WTC11 (cell line): ENCODE measurements around the gene MYBPC1. TPM values are rescaled to one million over a fixed set of nuclear protein-coding genes. Genes with fewer than 3 reads are reported as not detected.
A peak's percentile ranks its signal among the peaks of the same experiment; 100 is the strongest.

Source experiments
- ATAC-seq: fragments of 200-7000 bp; cut with Tn5 transposase; 2 replicates; pipeline ENCODE4 v1.10.0; 2021; ENCODE audit warnings: mild to moderate bottlenecking, moderate library complexity
- CTCF ChIA-PET: fragments of 300-600 bp; sonication (Branson Sonifier 250); formaldehyde crosslinking; loops from one replicate; lab custom pipeline; 2021; ENCODE audit warnings: antibody characterized with exemption; lab: Charles Lee
- POLR2A ChIA-PET: fragments of 350-600 bp; sonication (Branson Sonifier 250); formaldehyde crosslinking; loops from one replicate; lab custom pipeline; 2021; ENCODE audit warnings: antibody characterized with exemption; lab: Charles Lee
- DNase-seq: peaks from one replicate; pipeline ENCODE4 v3.0.0; 2021; ENCODE audit warnings: low spot score
- H3K27ac Mint-ChIP-seq: 2 replicates; pipeline ENCODE4 v1.8.0; 2021; ENCODE audit warnings: mixed read lengths
- H3K27me3 Mint-ChIP-seq: 2 replicates; pipeline ENCODE4 v1.8.0; 2021; ENCODE audit warnings: low read depth, mild to moderate bottlenecking, moderate library complexity, mixed read lengths
- H3K36me3 Mint-ChIP-seq: 2 replicates; pipeline ENCODE4 v1.8.0; 2021; ENCODE audit warnings: mixed read lengths
- H3K4me1 Mint-ChIP-seq: 2 replicates; pipeline ENCODE4 v1.8.0; 2022; ENCODE audit warnings: mixed read lengths
- H3K4me3 Mint-ChIP-seq: 2 replicates; pipeline ENCODE4 v1.8.0; 2021; ENCODE audit warnings: mild to moderate bottlenecking, moderate library complexity, mixed read lengths
- H3K9me3 Mint-ChIP-seq: 2 replicates; pipeline ENCODE4 v1.8.0; 2021; ENCODE audit warnings: mixed read lengths
- CREM ChIP-seq: sonication (generic); formaldehyde crosslinking; IDR thresholded peaks from 2 replicates; pipeline ENCODE4 v1.8.1; 2022; ENCODE audit warnings: mild to moderate bottlenecking, missing genetic modification reagents, moderate library complexity
- E2F4 ChIP-seq: sonication (generic); formaldehyde crosslinking; IDR thresholded peaks from 2 replicates; pipeline ENCODE4 v1.8.1; 2022; ENCODE audit warnings: low read depth, mild to moderate bottlenecking, moderate library complexity, missing genetic modification reagents, borderline replicate concordance
- EMX1 ChIP-seq: fragments of 250-450 bp; sonication (Bioruptor Pico); IDR thresholded peaks from 2 replicates; pipeline ENCODE4 v1.8.0; 2021; ENCODE audit warnings: mild to moderate bottlenecking
- FOXJ3 ChIP-seq: sonication (generic); formaldehyde crosslinking; IDR thresholded peaks from 2 replicates; pipeline ENCODE4 v1.9.0; 2021; ENCODE audit warnings: missing genetic modification reagents, mild to moderate bottlenecking, borderline replicate concordance
- IRF1 ChIP-seq: sonication (generic); formaldehyde crosslinking; IDR thresholded peaks from 2 replicates; pipeline ENCODE4 v1.8.0; 2023; ENCODE audit warnings: missing genetic modification reagents
- JAZF1 ChIP-seq: fragments of 250-450 bp; sonication (Bioruptor Pico); IDR thresholded peaks from 2 replicates; pipeline ENCODE4 v1.9.0; 2021; ENCODE audit warnings: moderate library complexity, mild to moderate bottlenecking, inconsistent platforms
- KAT7 ChIP-seq: sonication (generic); formaldehyde crosslinking; IDR thresholded peaks from 2 replicates; pipeline ENCODE4 v1.8.1; 2023; ENCODE audit warnings: missing genetic modification reagents, mild to moderate bottlenecking, borderline replicate concordance
- NFYB ChIP-seq: sonication (generic); formaldehyde crosslinking; conservative IDR thresholded peaks from 2 replicates; pipeline ENCODE4 v1.8.0; 2022; ENCODE audit warnings: low read depth, missing genetic modification reagents
- NR1H2 ChIP-seq: sonication (generic); formaldehyde crosslinking; IDR thresholded peaks from 2 replicates; pipeline ENCODE4 v1.9.0; 2021; ENCODE audit warnings: mild to moderate bottlenecking, moderate library complexity, missing genetic modification reagents
- PRRX2 ChIP-seq: fragments of 250-450 bp; sonication (Bioruptor Pico); IDR thresholded peaks from 2 replicates; pipeline ENCODE4 v1.8.0; 2021; ENCODE audit warnings: mild to moderate bottlenecking
- SMAD4 ChIP-seq: sonication (generic); formaldehyde crosslinking; IDR thresholded peaks from 2 replicates; pipeline ENCODE4 v1.8.0; 2022; ENCODE audit warnings: mild to moderate bottlenecking, missing genetic modification reagents
- SOX15 ChIP-seq: fragments of 250-450 bp; sonication (Bioruptor Pico); IDR thresholded peaks from 2 replicates; pipeline ENCODE4 v1.9.0; 2021; ENCODE audit warnings: mild to moderate bottlenecking
- TEAD4 ChIP-seq: sonication (generic); formaldehyde crosslinking; IDR thresholded peaks from 2 replicates; pipeline ENCODE4 v1.8.0; 2022; ENCODE audit warnings: mild to moderate bottlenecking, missing genetic modification reagents
- ZBTB21 ChIP-seq: sonication (generic); formaldehyde crosslinking; IDR thresholded peaks from 2 replicates; pipeline ENCODE4 v1.8.1; 2023; ENCODE audit warnings: mild to moderate bottlenecking, missing genetic modification reagents, borderline replicate concordance
- ZNF232 ChIP-seq: sonication (generic); formaldehyde crosslinking; IDR thresholded peaks from 2 replicates; pipeline ENCODE4 v1.8.0; 2022; ENCODE audit warnings: mild to moderate bottlenecking, missing genetic modification reagents
- ZNF423 ChIP-seq: fragments of 250-450 bp; sonication (Bioruptor Pico); IDR thresholded peaks from 2 replicates; pipeline ENCODE4 v2.1.2; 2022; ENCODE audit warnings: mild to moderate bottlenecking, moderate library complexity
- ZNF671 ChIP-seq: fragments of 250-450 bp; sonication (Bioruptor Pico); IDR thresholded peaks from 2 replicates; pipeline ENCODE4 v1.8.0; 2021; ENCODE audit warnings: mild to moderate bottlenecking
- total RNA-seq: library from RNA; stranded (reverse); gene quantifications from 3 replicates; pipeline ENCODE4 v1.2.3, GENCODE V29; 2021
- TF ChIP-seq, protein P1 (sequence below): sonication (generic); formaldehyde crosslinking; conservative IDR thresholded peaks from 2 replicates; pipeline ENCODE4 v1.8.1; 2023; ENCODE audit warnings: mild to moderate bottlenecking, low read depth, missing genetic modification reagents, moderate library complexity
- TF ChIP-seq, protein P2 (sequence below): fragments of 200-600 bp; IDR thresholded peaks from 2 replicates; pipeline ENCODE4 v1.8.0; 2022; ENCODE audit warnings: antibody characterized with exemption
- TF ChIP-seq, protein P3 (sequence below): fragments of 250-450 bp; sonication (Bioruptor Pico); IDR thresholded peaks from 2 replicates; pipeline ENCODE4 v2.1.2; 2022; ENCODE audit warnings: mild to moderate bottlenecking, moderate library complexity
- TF ChIP-seq, protein P4 (sequence below): sonication (generic); formaldehyde crosslinking; IDR thresholded peaks from 2 replicates; pipeline ENCODE4 v1.8.1; 2022; ENCODE audit warnings: low read depth, missing genetic modification reagents, borderline replicate concordance
- TF ChIP-seq, protein P5 (sequence below): fragments of 250-450 bp; sonication (Bioruptor Pico); IDR thresholded peaks from 2 replicates; pipeline ENCODE4 v1.9.0; 2021; ENCODE audit warnings: mild to moderate bottlenecking
- TF ChIP-seq, protein P6 (sequence below): fragments of 250-450 bp; sonication (Bioruptor Pico); IDR thresholded peaks from 2 replicates; pipeline ENCODE4 v1.9.0; 2021; ENCODE audit warnings: moderate library complexity, mild to moderate bottlenecking, inconsistent platforms, borderline replicate concordance

Gene MYBPC1
- total RNA-seq, 1 experiment from 2014 or later, result not detected

GRCh38 chr12:101664992-101665391 is 70.2 kb downstream of the MYBPC1 start:
- TF ChIP-seq EMX1 (CRISPR knock-in tag) (no peak), ZNF671 (CRISPR knock-in tag) (no peak), IRF1 (CRISPR knock-in tag) (no peak), CREM (CRISPR knock-in tag) (no peak), E2F4 (CRISPR knock-in tag) (no peak), ZBTB21 (no peak)
- TF ChIP-seq, protein P1, sequence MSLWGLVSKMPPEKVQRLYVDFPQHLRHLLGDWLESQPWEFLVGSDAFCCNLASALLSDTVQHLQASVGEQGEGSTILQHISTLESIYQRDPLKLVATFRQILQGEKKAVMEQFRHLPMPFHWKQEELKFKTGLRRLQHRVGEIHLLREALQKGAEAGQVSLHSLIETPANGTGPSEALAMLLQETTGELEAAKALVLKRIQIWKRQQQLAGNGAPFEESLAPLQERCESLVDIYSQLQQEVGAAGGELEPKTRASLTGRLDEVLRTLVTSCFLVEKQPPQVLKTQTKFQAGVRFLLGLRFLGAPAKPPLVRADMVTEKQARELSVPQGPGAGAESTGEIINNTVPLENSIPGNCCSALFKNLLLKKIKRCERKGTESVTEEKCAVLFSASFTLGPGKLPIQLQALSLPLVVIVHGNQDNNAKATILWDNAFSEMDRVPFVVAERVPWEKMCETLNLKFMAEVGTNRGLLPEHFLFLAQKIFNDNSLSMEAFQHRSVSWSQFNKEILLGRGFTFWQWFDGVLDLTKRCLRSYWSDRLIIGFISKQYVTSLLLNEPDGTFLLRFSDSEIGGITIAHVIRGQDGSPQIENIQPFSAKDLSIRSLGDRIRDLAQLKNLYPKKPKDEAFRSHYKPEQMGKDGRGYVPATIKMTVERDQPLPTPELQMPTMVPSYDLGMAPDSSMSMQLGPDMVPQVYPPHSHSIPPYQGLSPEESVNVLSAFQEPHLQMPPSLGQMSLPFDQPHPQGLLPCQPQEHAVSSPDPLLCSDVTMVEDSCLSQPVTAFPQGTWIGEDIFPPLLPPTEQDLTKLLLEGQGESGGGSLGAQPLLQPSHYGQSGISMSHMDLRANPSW (CRISPR knock-in tag), result no peak
- DNase-seq, result no peak
- Mint-ChIP-seq H3K4me1 (peaks cover 28% of the 10 kb centered on the region), H3K9me3 (no peaks in the 10 kb centered on the region), H3K27me3 (peaks cover 3% of the 10 kb centered on the region; the same call in 1 of the 2 replicates), H3K27ac (no peak overlapping the region), H3K36me3 (no peaks in the 10 kb centered on the region), H3K4me3 (no peak overlapping the region)
- no peak for ATAC-seq
- ChIA-PET POLR2A (no interaction called here), CTCF (no interaction called here)

- DNase-seq, result no peak
- no peak for TF ChIP-seq FOXJ3 (CRISPR knock-in tag)
- TF ChIP-seq, protein P2, sequence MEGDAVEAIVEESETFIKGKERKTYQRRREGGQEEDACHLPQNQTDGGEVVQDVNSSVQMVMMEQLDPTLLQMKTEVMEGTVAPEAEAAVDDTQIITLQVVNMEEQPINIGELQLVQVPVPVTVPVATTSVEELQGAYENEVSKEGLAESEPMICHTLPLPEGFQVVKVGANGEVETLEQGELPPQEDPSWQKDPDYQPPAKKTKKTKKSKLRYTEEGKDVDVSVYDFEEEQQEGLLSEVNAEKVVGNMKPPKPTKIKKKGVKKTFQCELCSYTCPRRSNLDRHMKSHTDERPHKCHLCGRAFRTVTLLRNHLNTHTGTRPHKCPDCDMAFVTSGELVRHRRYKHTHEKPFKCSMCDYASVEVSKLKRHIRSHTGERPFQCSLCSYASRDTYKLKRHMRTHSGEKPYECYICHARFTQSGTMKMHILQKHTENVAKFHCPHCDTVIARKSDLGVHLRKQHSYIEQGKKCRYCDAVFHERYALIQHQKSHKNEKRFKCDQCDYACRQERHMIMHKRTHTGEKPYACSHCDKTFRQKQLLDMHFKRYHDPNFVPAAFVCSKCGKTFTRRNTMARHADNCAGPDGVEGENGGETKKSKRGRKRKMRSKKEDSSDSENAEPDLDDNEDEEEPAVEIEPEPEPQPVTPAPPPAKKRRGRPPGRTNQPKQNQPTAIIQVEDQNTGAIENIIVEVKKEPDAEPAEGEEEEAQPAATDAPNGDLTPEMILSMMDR, result no peak
- TF ChIP-seq PRRX2 (CRISPR knock-in tag), result no peak
- TF ChIP-seq, protein P3, sequence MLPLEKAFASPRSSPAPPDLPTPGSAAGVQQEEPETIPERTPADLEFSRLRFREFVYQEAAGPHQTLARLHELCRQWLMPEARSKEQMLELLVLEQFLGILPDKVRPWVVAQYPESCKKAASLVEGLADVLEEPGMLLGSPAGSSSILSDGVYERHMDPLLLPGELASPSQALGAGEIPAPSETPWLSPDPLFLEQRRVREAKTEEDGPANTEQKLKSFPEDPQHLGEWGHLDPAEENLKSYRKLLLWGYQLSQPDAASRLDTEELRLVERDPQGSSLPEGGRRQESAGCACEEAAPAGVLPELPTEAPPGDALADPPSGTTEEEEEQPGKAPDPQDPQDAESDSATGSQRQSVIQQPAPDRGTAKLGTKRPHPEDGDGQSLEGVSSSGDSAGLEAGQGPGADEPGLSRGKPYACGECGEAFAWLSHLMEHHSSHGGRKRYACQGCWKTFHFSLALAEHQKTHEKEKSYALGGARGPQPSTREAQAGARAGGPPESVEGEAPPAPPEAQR (CRISPR knock-in tag), result no peak
- TF ChIP-seq TEAD4 (CRISPR knock-in tag), result no peak
- no peak for TF ChIP-seq NR1H2 (CRISPR knock-in tag)
- TF ChIP-seq, protein P4, sequence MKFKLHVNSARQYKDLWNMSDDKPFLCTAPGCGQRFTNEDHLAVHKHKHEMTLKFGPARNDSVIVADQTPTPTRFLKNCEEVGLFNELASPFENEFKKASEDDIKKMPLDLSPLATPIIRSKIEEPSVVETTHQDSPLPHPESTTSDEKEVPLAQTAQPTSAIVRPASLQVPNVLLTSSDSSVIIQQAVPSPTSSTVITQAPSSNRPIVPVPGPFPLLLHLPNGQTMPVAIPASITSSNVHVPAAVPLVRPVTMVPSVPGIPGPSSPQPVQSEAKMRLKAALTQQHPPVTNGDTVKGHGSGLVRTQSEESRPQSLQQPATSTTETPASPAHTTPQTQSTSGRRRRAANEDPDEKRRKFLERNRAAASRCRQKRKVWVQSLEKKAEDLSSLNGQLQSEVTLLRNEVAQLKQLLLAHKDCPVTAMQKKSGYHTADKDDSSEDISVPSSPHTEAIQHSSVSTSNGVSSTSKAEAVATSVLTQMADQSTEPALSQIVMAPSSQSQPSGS (CRISPR knock-in tag), result no peak
- TF ChIP-seq, protein P5, sequence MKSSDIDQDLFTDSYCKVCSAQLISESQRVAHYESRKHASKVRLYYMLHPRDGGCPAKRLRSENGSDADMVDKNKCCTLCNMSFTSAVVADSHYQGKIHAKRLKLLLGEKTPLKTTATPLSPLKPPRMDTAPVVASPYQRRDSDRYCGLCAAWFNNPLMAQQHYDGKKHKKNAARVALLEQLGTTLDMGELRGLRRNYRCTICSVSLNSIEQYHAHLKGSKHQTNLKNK (CRISPR knock-in tag), result no peak
- TF ChIP-seq, protein P6, sequence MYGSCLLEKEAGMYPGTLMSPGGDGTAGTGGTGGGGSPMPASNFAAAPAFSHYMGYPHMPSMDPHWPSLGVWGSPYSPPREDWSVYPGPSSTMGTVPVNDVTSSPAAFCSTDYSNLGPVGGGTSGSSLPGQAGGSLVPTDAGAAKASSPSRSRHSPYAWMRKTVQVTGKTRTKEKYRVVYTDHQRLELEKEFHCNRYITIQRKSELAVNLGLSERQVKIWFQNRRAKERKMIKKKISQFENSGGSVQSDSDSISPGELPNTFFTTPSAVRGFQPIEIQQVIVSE, result no peak
- no peak for TF ChIP-seq KAT7
- TF ChIP-seq ZNF423 (CRISPR knock-in tag), result no peak
- no peak for TF ChIP-seq JAZF1 (CRISPR knock-in tag)
- no peak for TF ChIP-seq E2F4 (CRISPR knock-in tag)
- TF ChIP-seq SMAD4 (CRISPR knock-in tag), result no peak
- TF ChIP-seq ZNF232 (CRISPR knock-in tag), result no peak
- TF ChIP-seq CREM (CRISPR knock-in tag), result no peak
- TF ChIP-seq SOX15, result no peak
- TF ChIP-seq NFYB, result no peak
Observed at GRCh38 chr12:101666052-101666728, 71.4 kb downstream of the MYBPC1 start.

More at GRCh38 chr12:101666052-101666728, 71.4 kb downstream of the MYBPC1 start:
- peak; percentile 46 for ATAC-seq
- Mint-ChIP-seq H3K27ac (no peak overlapping the region; the same call in 1 of the 2 replicates), H3K9me3 (no peaks in the 10 kb centered on the region), H3K4me1 (peaks cover 30% of the 10 kb centered on the region), H3K27me3 (peaks cover 3% of the 10 kb centered on the region; the same call in 1 of the 2 replicates), H3K4me3 (no peak overlapping the region), H3K36me3 (no peaks in the 10 kb centered on the region)
- CTCF ChIA-PET, result interaction anchor here (0.6 kb wide), 1 partner anchor 26 kb away, joined by 5 read pairs; no protein-coding TSS in a partner anchor
- POLR2A ChIA-PET, result no interaction called here
